Right ventricle myocardium inferior (tissue), 1 donor: ENCODE measurements around the gene CELF4. TPM values are rescaled to one million over a fixed set of nuclear protein-coding genes. Genes with fewer than 3 reads are reported as not detected.
A peak's percentile ranks its signal among the peaks of the same experiment; 100 is the strongest.

Source experiments
- ATAC-seq: fragments of 200-7000 bp; cut with Tn5 transposase; one replicate; pipeline ENCODE4 v1.9.1; 2020; ENCODE audit warnings: mild to moderate bottlenecking, moderate library complexity
- DNase-seq: peaks from one replicate; pipeline ENCODE4 v3.0.0; 2021; ENCODE audit errors: missing footprints
- intact Hi-C: fragments of 100-400 bp; cut with DNase I; formaldehyde crosslinking; loops from one replicate; pipeline ENCODE4 v1.11.0; 2022
- total RNA-seq: library from RNA; stranded (reverse); fragmentation: NEBNext Ultra II Directional; extraction: Animal tissue kit (Norgen Biotek cat#: 25700); gene quantifications from one replicate; pipeline ENCODE4 v1.2.1, GENCODE V29; 2021
- donor health status: DM: no; HTN: yes; CAD: no; lungs with severe emphysema.

The CELF4 gene
- total RNA-seq, 1 donor from 2014 or later = not detected

DNA sequence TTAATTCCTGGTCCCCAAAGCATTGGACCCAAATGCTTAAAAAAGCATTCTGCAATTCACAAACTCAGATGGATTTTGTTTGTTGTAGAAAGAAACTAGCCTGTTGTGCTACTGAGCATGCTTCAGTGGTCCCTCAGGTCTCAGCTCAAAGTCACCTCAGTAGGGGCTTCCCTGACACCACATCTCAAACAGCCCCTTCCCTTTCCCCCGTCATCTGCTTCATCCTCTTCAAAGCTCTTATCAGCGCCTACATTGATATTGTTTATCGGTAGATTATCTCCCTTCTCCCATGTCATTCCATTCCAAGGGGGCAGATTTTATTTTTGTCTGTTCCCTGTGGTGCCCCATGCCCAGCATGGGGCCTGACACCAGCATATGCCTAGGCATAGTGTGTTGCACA, 172.9 kb downstream of the CELF4 start:
- intact Hi-C loops = no loop called here
- DNase-seq (no peak), ATAC-seq (no peak)

- intact Hi-C loops = no loop called here
- DNase-seq = no peak
- no peak for ATAC-seq
Observed at GRCh38 chr18:37391698-37392548, 173.7 kb downstream of the CELF4 start.

DNA sequence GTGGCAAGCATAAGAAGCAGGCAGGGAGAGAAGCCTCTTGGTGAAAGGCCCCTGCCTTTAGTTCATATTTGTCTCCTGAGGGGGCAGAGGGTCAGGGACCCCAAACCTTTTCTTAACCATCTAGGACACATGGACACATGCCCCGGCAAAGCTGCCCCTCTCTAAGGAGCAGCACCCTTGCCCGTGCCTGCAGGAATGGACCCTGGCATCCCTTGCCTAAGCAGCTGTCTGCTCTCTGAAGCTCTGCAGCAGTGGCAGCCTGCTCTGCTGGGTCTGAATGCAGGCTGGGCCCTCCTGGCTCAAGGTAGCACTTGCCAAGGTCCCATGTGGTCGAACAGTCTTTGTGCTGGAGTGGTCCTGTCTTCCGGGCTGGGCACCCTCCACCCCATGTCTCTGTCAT, 174.4 kb downstream of the CELF4 start:
- DNase-seq (peak; percentile 63), ATAC-seq (no peak)
- intact Hi-C loops = no loop called here

GRCh38 chr18:37390687-37391086, 174.9 kb downstream of the CELF4 start:
- intact Hi-C loops = no loop called here
- ATAC-seq = no peak
- peak; percentile 44 for DNase-seq

DNA sequence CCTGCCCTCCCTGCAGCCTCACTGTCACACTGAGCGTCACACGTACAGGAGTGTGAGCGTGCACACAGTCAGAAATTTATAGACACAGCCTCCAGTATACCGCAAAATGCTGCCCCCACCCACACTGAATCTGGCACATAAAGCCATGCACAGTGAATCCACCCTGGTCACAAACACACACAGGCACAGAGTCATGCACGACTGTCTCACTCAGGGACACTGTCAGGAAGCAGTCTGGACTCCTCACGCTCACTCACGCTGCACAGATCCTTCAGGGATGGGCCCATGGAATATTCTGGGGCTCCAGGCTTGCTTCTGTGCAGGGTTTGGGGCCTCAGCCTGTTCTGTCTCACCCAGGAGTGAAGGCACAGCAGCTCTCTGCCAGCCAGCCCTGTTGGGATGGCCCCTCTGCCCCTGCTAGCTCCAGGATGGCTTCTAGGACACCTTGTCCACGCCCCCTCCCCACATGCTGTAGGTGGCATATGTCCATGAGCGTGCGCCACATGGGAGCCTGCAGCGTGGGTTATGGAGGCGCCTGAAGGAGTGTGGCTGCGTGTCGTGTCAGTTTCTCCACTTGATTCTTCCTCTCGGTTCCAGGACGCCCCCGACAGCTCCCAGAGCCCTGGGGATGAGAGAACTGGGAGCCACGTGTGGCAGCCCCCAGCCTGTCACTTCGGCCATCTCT, 175.8 kb downstream of the CELF4 start:
- ATAC-seq = no peak
- intact Hi-C loops = loop anchor here (5.0 kb wide), 1 partner anchor 47 kb away; no protein-coding TSS in a partner anchor
- DNase-seq = peak; percentile 40

- ATAC-seq (no peak), DNase-seq (no peak)
- intact Hi-C loops = loop anchor here (5.0 kb wide), 1 partner anchor 48 kb away; no protein-coding TSS in a partner anchor
Observed at GRCh38 chr18:37389041-37389440, 176.6 kb downstream of the CELF4 start.

GRCh38 chr18:37388413-37388812, 177.2 kb downstream of the CELF4 start:
- intact Hi-C loops = loop anchor here (5.0 kb wide), 1 partner anchor 49 kb away; no protein-coding TSS in a partner anchor
- DNase-seq (no peak), ATAC-seq (no peak)

DNA sequence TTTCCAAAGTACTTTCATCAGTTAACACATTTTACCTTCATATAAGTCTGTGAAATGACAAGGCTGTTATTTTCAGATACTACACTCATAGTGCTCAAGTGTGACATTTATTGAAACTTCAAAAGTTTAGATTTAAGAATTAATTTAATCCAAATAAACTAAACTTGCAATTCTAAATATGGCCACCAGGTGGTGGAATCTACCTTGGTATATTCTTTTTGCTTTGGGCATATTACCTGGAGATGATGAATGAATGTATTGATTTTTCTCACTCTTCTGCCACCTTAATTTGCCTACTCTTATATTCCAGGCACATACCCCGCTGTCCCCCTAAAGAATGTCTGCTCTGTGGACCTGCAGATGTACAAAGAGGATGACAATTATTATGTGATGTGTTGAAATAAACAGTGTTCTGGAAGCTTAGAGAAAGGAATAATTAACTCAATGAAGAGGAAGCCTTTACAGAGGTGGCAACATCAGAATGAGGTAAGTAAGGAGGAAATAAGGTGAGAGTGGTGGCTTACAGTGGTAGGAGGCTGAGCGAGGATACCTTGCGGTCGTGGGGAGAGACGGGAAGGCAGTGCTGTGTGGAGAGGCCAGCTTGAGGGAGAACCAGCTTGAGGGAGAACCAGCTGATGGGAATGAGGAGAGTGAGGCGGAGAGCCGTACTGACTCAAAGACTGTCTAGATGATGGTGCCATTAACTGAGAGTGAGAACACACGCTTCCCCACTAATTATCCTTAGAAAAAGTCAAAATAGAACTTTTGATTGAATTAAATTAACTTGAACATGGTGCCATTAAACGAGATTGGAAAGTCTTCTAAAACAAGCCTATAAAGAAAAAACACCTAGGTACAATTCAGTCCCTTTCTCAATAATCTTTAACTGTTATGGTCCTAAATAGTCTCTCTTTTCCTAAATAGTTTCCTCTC, 179.5 kb downstream of the CELF4 start:
- no peak for ATAC-seq
- no peak for DNase-seq
- intact Hi-C loops = loop anchor here (2.0 to 5.0 kb wide), 3 partner anchors 51 to 153 kb away; no protein-coding TSS in a partner anchor

DNA sequence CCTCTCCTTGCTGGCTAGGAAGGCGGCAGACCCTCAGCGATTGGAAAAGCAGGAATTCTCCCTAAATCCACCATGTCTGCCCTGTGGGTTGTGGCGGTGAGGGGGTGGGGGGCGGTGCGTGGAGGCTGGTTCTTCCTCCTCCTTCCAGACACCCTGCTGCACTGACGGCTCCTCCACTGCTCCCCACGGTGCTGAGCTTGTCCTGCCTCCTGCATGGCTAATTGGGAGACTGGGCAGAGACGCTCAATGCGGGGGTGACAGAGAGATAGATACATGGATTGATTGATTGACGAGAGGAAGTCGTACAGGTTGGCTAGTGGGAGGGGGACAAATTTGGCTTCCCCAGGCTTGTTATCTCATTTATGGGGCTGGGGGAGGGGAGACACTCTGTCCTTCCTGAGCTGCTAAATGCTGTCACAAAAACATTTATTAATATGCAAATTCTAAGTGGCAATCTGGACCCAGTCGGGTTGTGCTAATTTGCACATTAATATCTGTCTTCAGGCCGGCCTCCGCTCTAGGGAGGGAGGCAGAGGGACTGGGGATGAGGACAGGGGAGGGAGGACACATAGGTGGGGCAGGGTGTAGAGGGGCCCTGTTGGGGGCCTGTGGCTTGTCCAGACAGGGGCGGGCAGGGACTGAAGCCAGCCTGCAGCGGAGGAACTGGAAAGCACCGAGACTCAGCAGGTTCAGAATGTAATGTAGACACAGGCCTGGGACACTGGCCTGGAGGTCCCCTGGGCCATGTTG, 181.6 kb downstream of the CELF4 start:
- no peak for DNase-seq
- ATAC-seq = no peak
- intact Hi-C loops = loop anchor here (2.0 kb wide), 1 partner anchor 155 kb away; no protein-coding TSS in a partner anchor

- ATAC-seq = no peak
- intact Hi-C loops = no loop called here
- no peak for DNase-seq
Observed at GRCh38 chr18:37383036-37383785, 182.4 kb downstream of the CELF4 start.

GRCh38 chr18:37381554-37381953, 184.0 kb downstream of the CELF4 start:
- no peak for DNase-seq
- intact Hi-C loops = no loop called here
- ATAC-seq = no peak

DNA sequence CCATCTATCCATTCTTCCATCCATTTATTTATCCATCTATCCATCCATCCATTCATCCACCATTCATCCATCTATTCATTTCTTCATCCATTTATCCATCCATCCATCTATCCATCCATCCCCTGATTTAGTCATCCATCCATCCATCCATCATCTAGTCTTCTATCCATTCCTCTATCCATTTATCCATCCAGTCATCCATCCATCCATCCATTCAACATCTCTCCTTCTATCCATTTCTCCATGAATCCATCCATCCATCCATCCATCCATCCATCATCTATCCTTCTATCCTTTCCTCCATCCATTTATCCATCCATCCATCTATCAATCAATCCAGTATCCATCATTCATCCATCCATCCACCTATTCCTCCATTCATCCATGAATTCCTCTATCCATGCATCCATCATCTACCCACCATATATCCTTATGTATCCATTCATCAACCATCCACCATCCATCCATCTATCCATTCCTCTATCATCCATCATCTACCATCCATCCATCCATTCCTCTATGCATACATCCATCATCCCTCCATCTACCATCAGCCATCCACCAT, 185.0 kb downstream of the CELF4 start:
- DNase-seq (no peak), ATAC-seq (no peak)
- intact Hi-C loops = no loop called here

- intact Hi-C loops = no loop called here
- DNase-seq = no peak
- ATAC-seq = no peak
Observed at GRCh38 chr18:37378336-37379010, 187.1 kb downstream of the CELF4 start.

- ATAC-seq = no peak
- intact Hi-C loops = no loop called here
Observed at GRCh38 chr18:37375181-37375580, 190.4 kb downstream of the CELF4 start.

GRCh38 chr18:37368110-37368954, 197.3 kb downstream of the CELF4 start:
- intact Hi-C loops = no loop called here
- ATAC-seq (no peak), DNase-seq (no peak)

More at GRCh38 chr18:37375181-37375580, 190.4 kb downstream of the CELF4 start:
- DNase-seq = no peak

GRCh38 chr18:37364237-37364636, 201.4 kb downstream of the CELF4 start:
- intact Hi-C loops = no loop called here
- peak; percentile 82 for ATAC-seq
- no peak for DNase-seq
